Peyer's patch (tissue), 4 donors: ENCODE measurements around the gene ANK2. TPM values are rescaled to one million over a fixed set of nuclear protein-coding genes. Genes with fewer than 3 reads are reported as not detected.

Source experiments
- DNase-seq, 3 donors: peaks; one replicate each; pipeline ENCODE4 v3.0.0-alpha.2; 2017 to 2019
- H3K27ac ChIP-seq, 4 donors: fragments of 200-600 bp; sonication (generic); one replicate each; pipeline ENCODE4 v1.5.1; 2016 to 2019
- H3K27me3 ChIP-seq, 2 donors: fragments of 200-600 bp; sonication (generic); one replicate each; pipeline ENCODE4 v1.5.1; 2019
- H3K36me3 ChIP-seq, 3 donors: fragments of 200-600 bp; sonication (generic); one replicate each; pipeline ENCODE4 v1.5.1; 2016 to 2019
- H3K4me1 ChIP-seq, 4 donors: fragments of 200-600 bp; sonication (generic); one replicate each; pipeline ENCODE4 v1.5.1; 2016 to 2019
- H3K4me3 ChIP-seq, 4 donors: fragments of 200-600 bp; sonication (generic); 1 replicate in 3 of 4; 2 replicates in 1 of 4; pipeline ENCODE4 v1.5.1; 2016 to 2019; ENCODE audit warnings: mild to moderate bottlenecking in 1 of 4
- H3K9me3 ChIP-seq, 4 donors: fragments of 200-600 bp; sonication (generic); one replicate each; pipeline ENCODE4 v1.5.1; 2016 to 2019; ENCODE audit warnings: mild to moderate bottlenecking in 1 of 4
- CTCF ChIP-seq, 6 experiments: fragments of 450-650 bp in 4 of 6; fragments of 200-600 bp in 2 of 6; sonication (generic) in 1 of 6; IDR thresholded peaks; one replicate each; pipeline ENCODE4 v1.5.1; 2017 to 2019; ENCODE audit warnings: antibody characterized with exemption in 6 of 6, mild to moderate bottlenecking in 3 of 6, moderate library complexity in 1 of 6
- POLR2A ChIP-seq, 2 donors: fragments of 450-650 bp; IDR thresholded peaks; one replicate each; pipeline ENCODE4 v1.5.1; 2017; ENCODE audit warnings: antibody characterized with exemption in 2 of 2, mild to moderate bottlenecking in 2 of 2, moderate library complexity in 2 of 2
- total RNA-seq, 4 donors: library from RNA; depleted of rRNA; stranded (reverse); fragments of >200 nt; gene quantifications; one replicate each; pipeline ENCODE4 v1.1.0, GENCODE V29; 2016

Gene ANK2
- total RNA-seq, 4 donors from 2014 or later: 5.3 to 85.0 (median 21.1) TPM

- Histone ChIP-seq H3K4me3 (no peak overlapping the region), H3K9me3 (no peaks in the 10 kb centered on the region), H3K27me3 (no peaks in the 10 kb centered on the region), H3K27ac (no peak overlapping the region), H3K4me1 (no peaks in the 10 kb centered on the region), H3K36me3 (no peaks in the 10 kb centered on the region)
- no peak for DNase-seq
- TF ChIP-seq POLR2A (IDR thresholded peaks at IDR 0.05): no peak
- no peak for TF ChIP-seq CTCF (IDR thresholded peaks at IDR 0.05)
Observed at GRCh38 chr4:113173126-113173792, 123.8 kb downstream of the ANK2 start.

- DNase-seq: no peak
- Histone ChIP-seq H3K4me3 (no peak overlapping the region), H3K36me3 (no peaks in the 10 kb centered on the region), H3K27me3 (no peaks in the 10 kb centered on the region), H3K4me1 (no peaks in the 10 kb centered on the region), H3K27ac (no peak overlapping the region), H3K9me3 (no peaks in the 10 kb centered on the region)
- TF ChIP-seq POLR2A (IDR thresholded peaks at IDR 0.05) (no peak), CTCF (IDR thresholded peaks at IDR 0.05) (no peak)
Observed at GRCh38 chr4:113173793-113174264, 124.4 kb downstream of the ANK2 start.

DNA sequence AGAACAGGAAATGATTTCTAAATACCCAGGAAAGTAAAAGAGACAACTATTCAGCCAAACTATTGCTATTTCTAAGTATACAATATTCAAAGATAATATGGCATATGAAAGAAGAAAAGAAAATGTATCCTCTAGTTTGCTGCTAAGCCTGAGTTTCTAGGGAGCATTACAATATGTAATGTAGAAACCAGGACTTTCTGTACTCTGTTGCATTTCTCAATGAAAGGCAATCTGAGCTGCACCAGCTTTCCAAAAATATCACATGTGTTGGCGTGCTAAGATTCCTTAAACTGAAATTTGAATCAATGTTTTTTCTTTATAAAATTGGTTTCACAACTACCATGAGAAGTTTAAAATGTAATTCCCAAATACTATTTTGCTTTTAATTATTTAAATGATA lies 129.6 kb downstream of the ANK2 start:
- Histone ChIP-seq H3K4me1 (no peaks in the 10 kb centered on the region), H3K27ac (no peak overlapping the region), H3K9me3 (no peaks in the 10 kb centered on the region), H3K27me3 (no peaks in the 10 kb centered on the region), H3K36me3 (no peaks in the 10 kb centered on the region), H3K4me3 (no peak overlapping the region)
- TF ChIP-seq CTCF (IDR thresholded peaks at IDR 0.05) (no peak), POLR2A (IDR thresholded peaks at IDR 0.05) (no peak)
- DNase-seq: no peak

- no peaks in the 10 kb centered on the region for H3K36me3 ChIP-seq
- no peaks in the 10 kb centered on the region for H3K4me1 ChIP-seq
- H3K4me3 ChIP-seq: no peak overlapping the region
- no peaks in the 10 kb centered on the region for H3K9me3 ChIP-seq
- no peaks in the 10 kb centered on the region for H3K27me3 ChIP-seq
- no peak for TF ChIP-seq CTCF (IDR thresholded peaks at IDR 0.05)
- TF ChIP-seq POLR2A (IDR thresholded peaks at IDR 0.05): no peak
- no peak overlapping the region for H3K27ac ChIP-seq
- DNase-seq: no peak
Observed at GRCh38 chr4:113179996-113180395, 130.5 kb downstream of the ANK2 start.

- no peaks in the 10 kb centered on the region for H3K9me3 ChIP-seq
- DNase-seq: no peak
Observed at GRCh38 chr4:113181289-113182007, 132.0 kb downstream of the ANK2 start.

More at GRCh38 chr4:113181289-113182007, 132.0 kb downstream of the ANK2 start:
- TF ChIP-seq CTCF (IDR thresholded peaks at IDR 0.05) (no peak), POLR2A (IDR thresholded peaks at IDR 0.05) (no peak)
- H3K4me3 ChIP-seq: no peak overlapping the region
- H3K27ac ChIP-seq: no peak overlapping the region
- H3K36me3 ChIP-seq: no peaks in the 10 kb centered on the region
- H3K4me1 ChIP-seq: no peaks in the 10 kb centered on the region
- H3K27me3 ChIP-seq: no peaks in the 10 kb centered on the region
